GM12872 (cell line): ENCODE results near the gene RXRB.

ENCODE experiments used
- CTCF ChIP-seq: IDR thresholded peaks from 3 replicates; pipeline ENCODE4 v1.5.1; 2011; ENCODE audit warnings: low read depth, mild to moderate bottlenecking, low read length, moderate library complexity; ENCODE audit not compliant: insufficient read depth

The RXRB gene

GRCh38 chr6:33200219-33201146 is at the start of gene RXRB, which contains the start of gene SLC39A7:
Gene RXRB, minus strand, starts transcription at chr6:33200665. Its CDS starts 189 bp downstream, at chr6:33200476.
Gene SLC39A7, plus strand, starts transcription at chr6:33200867. Its CDS starts 379 bp downstream, at chr6:33201246.
- no peak for TF ChIP-seq CTCF

- no peak for TF ChIP-seq CTCF
Measured at GRCh38 chr6:33249732-33250630, 49.5 kb upstream of the RXRB start.

GRCh38 chr6:33248932-33249731 is 48.7 kb upstream of the RXRB start:
- no peak for TF ChIP-seq CTCF

- TF ChIP-seq CTCF, result no peak
Measured at GRCh38 chr6:33248643-33248931, 48.1 kb upstream of the RXRB start.

- peak; percentile 98 for TF ChIP-seq CTCF
Measured at GRCh38 chr6:33247977-33248642, 47.6 kb upstream of the RXRB start.

GRCh38 chr6:33243476-33243875 is 43.0 kb upstream of the RXRB start:
- no peak for TF ChIP-seq CTCF
